ENCODE results near the gene TFCP2L1.

Gene TFCP2L1

DNA sequence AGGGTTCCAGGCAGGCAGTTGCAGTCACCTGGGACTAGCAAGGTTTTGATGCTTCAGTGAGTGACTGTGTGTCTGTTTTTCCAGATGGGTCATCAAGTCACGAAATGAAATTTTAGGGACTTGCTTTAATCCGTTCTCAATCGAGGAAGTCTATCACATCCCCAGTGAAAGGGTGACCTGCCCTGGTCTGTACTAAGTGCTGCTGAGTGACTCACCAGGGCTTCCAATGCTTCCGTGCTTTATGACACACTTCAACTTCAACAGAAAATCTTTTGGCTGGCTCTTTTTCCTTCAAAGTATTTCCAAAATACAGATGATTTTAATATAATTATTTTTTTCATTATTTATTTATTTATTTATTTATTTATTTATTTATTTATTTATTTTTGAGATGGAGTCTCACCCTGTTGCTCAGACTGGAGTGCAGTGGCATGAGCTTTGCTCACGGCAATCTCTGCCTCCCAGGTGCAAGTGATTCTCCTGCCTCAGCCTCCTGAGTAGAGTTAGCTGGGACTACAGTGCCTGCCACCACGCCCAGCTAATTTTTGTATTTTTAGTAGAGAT is 18.4 kb downstream of the TFCP2L1 start:
- no peak for DNase-seq (ENCODE audit: low read depth in 2 of 2)

DNA sequence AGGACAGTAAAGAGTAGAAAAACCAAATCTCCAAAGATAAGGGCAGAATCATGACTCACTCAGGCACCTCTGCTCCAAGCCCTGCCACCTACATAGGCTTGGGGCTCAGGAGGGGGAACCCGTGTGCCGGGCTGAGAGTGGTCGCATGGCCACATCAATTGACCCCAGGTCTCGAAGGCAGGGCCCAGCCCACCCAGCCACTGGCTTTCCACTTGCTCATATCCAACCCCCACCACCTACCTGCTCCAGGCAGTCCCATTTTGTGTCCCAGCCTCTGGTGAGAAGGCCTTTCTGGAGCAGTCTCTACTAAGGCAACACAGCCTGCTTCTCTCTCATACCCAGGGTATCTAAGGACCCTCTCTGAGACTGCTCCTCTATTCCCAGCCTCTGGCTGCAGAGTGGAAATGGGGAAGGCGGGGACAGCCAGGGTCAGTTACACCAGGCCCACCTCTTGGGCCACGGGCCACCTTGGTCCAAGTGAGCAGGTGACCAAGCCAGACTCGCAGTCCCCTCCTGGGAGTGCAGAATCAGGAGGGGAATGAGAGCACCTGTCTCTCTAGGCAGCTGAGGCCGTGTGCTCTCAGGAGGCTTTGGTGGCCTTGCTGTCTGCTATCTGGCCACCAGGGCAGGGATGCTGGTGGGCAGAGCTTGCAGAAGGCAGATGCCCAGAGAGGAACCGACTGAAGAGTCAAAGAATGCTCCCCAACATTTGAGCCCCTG is 20.8 kb downstream of the TFCP2L1 start:
- no peak for DNase-seq (ENCODE audit: low read depth in 2 of 2)

DNA sequence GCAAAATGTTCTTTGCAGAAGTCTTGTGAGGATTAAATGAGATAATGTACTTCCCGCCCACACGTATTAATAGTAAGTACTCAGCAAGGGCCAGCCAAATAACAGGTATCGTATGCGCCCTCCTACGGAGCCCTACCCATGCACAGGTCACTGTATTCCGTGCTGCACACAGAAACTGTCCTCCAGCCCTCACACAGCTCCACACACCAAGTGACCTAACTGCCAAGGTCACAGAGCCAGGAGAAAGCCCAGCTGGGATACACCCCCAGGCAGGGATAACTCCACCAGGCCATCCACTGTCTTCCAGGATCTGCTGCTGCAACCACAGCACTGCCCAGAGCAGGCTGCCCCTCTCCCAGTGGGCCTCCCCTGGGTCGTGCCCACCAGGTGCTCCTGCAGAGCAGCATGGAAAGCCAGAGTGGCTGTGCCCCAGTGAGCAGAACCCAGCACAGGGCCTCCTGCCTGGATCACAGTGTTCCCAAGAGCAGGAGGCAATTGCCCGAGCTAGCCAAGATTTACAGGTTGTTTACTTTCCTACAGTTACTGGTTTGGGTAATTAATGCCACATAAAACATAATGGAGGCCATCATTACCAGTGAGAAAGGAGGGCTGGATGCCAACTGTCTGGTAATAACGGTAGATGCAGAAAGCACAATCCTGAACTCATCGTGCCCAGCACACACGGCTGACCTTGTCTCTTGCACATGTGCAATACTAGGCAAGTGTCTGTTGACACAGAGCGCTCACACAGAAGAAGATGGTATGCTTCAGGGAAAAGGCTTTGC is 24.4 kb downstream of the TFCP2L1 start:
- no peak for DNase-seq (ENCODE audit: low read depth in 2 of 2)

DNA sequence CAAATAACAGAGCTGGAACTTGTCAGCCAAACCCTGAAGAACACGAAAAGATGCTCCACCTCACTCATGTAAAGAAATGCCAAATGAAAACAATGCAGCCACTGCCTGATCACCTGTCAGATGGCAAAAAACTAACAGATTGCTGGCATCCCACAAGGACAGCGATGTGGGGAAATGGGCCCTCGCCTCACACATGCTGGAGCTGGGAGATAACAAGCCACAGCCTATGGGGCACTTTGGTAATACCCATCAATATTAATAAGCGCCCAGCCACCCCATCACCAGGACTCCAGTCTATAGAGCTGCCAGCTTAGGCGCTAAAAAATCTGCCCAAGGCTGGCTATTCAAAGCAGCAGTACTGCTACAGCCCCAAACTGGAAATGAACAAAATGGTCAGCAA is 27.0 kb downstream of the TFCP2L1 start:
- DNase-seq (ENCODE audit: low read depth in 2 of 2) = no peak

DNA sequence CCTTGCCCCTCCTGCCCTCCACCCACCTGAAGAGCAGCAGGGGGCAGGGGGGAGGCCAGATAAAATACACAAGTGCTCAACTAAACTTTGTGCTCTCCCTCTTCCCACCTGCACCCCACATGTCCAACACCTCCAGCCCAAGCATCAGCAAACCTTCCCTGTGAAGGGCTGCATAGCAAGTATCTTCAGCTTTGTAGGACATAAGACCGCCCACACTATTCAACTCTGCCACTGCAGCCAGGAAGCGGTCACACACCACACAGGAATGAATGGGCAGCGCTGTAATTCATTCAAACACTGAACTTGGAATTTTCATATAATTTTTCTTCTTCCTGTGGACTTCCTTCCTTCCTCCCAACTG is 27.5 kb downstream of the TFCP2L1 start:
- no peak for DNase-seq (ENCODE audit: low read depth in 2 of 2)

DNA sequence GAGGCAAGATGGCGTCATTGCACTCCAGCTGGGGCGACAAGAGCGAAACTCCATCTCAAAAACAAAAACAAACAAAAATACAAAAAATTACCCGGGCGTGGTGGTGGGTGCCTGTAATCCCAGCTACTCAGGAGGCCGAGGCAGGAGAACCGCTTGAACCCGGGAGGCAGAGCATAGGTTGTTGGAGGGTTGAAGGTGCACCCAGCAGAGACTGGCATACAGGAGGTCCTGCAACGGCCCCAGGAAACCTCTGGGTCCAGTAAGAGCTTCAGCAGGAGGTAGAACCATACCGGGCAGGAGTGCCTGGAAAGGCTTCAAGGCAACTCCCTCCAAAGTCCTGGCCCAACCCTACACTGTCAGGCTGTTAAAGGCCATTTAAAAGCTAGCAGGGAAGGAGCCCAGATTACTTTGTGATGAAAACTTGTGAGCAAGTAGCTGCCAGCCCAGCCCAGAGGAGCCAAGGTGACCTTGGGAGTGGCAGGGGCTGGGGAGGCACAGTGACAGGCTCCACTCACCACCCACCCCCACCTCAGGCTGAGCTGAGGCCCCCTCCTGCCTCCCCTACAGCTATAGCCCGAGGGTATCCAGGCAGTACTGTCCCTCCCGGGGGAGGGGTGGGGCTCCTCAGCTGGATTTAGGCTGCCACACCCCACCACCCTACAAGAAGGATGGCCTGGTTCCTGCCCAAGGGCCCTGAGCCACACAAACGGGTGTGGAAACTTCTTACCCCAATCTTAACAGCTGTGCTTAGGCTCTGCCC is 28.1 kb downstream of the TFCP2L1 start:
- DNase-seq (ENCODE audit: low read depth in 2 of 2) = no peak

DNA sequence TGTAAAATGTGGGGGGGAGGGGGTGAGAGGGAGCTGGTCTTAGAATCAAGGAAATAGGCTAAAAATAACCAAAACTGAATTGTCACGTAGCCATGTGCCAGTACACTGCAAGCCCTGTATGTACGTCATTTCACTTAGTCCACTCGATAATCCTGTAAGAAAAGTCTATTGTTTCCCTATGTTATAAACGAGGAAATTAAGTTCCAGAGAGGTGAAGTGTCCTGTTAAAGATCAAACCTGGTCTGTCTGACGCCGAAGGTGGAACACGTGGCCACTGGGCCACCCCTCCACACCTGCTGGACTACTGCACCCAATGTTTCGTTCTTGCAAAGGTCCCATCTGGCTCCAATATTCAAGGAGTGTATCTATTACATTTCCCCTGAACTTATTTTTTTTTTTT is 29.6 kb downstream of the TFCP2L1 start:
- no peak for DNase-seq (ENCODE audit: low read depth in 2 of 2)

DNA sequence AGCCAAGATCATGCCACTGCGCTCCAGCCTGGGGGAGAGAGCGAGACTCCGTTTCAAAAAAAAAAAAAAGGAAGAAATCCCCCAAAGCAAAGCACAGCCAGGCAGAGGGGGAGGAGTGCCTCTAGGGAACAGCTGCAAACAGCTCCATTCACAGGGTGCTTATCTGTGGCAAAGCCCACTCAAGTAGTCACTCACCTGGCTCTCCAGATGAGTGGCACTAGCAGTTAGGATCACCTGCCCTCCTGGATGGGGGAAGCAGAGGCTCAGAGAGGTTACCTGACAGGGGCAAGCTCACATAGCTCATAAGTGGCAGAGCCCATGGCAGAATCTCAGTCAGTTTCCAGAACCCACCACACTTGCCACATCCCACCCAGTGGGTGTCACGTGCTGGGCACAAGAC is 30.3 kb downstream of the TFCP2L1 start:
- no peak for DNase-seq (ENCODE audit: low read depth in 2 of 2)

DNA sequence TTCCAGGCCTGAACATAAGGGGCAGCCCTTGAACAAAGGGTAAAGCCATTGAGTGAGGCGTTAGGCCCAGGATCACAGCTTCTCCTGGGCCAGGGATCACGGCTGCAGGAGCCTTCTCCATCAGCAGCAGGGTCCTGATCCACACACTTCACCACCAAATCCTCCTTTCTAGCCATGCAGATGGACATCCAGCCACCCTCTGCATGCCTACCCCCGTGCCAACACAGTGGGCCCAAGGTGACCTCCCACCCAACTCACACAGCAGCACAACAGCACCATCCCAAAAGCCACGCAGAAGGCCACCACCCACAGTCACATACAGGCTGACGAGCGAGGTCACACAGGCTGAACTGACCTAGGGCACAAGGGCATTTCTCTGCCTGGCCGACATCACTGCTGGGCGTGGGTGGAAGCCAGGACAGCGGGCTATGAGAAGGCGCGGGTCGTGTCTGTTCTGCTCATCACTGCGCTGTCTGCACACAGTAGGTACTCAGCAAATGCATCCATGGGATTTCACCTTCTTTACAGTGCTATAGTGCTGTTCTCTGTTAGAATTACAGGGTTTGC is 31.2 kb downstream of the TFCP2L1 start:
- no peak for DNase-seq (ENCODE audit: low read depth in 2 of 2)

DNA sequence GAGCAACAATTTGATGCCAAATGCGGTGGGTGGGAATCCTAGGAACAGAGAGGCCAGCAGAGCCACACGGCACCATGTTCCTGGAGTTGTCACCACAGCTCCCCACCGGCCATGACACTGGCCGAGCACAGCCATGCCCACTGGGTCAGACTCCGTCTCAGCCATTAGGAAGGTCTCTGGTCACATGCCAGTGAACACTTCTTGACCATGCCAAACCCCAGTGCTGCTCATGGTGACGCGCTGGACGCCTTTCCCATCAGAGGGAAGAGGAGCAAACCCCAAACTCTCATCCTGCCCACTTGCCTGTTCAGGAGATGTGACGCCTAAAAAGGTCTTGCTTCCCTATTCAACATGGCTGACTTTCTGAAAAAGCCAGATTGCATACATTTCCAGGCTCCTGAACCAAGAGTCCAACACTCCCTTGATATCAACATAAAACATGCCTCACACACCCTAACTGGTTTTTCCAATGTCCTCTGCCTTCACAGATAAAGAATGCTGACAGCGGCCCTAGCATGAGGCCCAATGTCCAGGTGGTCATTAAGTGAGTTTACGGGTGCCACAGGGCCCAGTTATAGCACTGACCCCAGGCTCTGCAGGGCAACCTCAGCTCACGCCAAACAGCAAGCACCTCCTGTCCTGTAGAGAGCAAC is 31.9 kb downstream of the TFCP2L1 start:
- DNase-seq (ENCODE audit: low read depth in 2 of 2) = no peak

DNA sequence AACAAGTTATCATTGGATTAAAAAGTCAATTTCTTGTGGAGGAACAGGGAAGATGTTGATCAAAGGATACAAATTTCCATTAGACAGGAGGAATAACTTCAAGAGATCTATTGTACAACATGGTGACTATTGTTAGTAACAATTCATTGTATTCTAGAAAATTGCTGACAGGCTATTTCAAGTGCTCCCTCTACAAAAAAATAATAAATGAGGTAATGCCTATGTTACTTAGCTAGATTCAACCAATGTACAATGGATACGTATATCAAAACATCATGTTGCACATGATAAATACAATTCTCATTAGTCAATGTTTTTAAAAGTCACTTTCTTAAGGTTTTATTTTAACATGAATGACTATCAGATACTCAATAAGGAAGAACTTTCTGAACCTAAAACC is 33.5 kb downstream of the TFCP2L1 start:
- no peak for DNase-seq (ENCODE audit: low read depth in 2 of 2)

DNA sequence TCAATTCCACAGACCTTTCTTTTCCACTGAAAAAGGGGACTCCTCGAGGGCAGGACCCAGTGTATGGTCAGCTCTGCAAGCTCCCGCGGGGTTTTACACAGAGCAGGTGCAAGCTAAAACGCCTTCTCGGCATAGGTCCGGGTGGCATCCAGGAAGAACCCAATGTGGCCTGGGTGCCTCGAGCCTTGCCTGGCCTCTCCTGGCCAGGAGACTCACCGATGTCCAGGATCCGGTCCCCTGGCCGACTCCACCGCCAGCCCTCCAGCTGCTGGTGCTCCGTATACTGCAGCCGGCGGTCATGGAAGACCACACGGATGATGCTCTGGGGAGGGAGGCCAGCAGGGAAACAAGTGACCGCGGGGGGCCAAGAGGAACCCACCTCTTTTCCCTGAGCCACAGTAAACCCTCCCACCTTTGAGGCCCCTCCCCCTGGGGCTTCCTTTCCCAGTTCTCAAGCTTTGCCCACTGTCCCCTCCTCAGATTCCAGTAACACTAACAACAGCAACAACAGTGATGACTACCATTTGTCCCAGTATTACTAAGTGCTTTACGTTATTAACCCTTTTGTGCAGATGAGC is 36.1 kb downstream of the TFCP2L1 start:
- DNase-seq (ENCODE audit: low read depth in 2 of 2) = no peak

DNA sequence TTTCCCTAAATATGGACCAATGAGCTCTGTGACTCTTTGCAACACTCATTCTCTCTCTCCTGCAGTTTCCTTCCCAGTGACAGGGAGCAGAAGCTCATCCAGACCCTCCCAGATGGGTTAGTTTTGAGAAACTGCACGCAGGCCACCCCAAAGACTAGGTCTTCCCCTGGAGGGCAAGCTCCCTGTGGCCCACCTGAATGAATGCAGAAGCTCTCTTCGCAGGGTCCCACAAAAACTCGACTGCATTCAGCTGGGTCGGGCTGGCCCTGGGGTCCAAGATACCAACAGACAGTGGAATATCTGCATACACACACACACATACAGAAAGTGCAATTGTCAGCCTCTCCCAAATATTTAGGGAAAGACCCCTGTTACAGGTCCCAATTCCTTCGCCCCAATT is 37.0 kb downstream of the TFCP2L1 start:
- no peak for DNase-seq (ENCODE audit: low read depth in 2 of 2)

DNA sequence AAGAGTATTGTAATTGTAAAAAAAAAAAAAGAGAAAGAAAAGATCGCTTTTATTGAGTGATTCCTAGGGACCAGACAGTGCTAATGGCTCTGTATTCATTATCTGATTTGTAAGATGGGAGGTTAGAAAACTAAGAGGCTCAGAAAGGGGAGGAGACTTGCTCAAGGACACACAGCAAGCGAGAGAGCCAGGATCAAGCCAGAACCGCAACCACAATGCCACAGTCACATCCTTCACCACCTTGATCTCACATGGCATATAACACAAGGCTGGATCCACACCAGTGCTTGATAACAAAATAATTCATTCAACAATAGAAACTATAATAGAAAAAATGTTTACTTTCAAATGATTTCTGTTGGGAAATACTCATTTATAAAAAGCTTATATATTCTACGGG is 37.5 kb downstream of the TFCP2L1 start:
- no peak for DNase-seq (ENCODE audit: low read depth in 2 of 2)

DNA sequence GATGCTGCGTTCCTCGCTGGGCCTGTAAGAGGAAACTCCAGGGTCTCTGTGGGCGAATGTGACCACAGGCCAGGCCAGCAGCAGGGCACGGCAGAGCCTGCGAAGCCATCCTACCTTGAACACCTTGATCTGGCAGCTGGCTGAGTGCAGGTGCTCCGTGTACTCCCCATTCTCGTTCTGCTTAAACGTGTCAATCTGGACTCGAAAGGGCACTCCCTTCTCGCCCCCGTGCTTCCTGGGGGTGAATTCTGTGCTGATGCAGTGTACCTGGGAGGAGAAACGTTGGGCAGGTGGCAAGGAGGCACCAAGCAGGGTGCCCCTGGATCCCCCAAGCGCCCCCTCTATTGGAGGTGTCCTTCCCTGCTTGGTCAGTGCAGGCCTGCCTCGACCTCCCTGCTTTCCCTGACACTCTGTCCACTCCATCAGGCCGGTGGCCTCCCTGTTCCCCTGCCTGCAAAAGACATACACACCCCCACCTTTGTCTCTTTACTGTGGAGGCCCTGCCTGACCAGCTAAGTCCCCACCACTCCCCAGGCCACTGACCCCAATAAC is 38.2 kb downstream of the TFCP2L1 start:
- no peak for DNase-seq (ENCODE audit: low read depth in 2 of 2)

DNA sequence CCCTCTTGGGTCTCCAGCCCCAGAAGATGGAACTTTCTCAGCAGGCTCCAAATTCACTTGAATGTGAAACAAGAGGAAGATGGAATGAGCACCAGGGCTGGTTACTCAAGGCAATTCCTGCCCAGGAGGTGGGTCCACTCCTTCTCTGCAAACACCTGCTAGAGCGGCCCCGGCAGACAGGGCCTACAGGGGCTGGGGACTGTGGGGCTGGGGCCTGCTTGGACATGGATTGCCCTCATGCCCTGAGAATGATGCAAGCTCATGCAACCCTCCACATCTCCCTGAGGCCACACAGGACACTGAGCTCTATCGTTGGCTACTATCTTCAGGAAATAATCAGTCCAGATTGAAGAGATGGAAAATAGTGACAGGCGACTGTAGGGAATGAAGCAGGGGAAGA is 39.1 kb downstream of the TFCP2L1 start:
- no peak for DNase-seq (ENCODE audit: low read depth in 2 of 2)

DNA sequence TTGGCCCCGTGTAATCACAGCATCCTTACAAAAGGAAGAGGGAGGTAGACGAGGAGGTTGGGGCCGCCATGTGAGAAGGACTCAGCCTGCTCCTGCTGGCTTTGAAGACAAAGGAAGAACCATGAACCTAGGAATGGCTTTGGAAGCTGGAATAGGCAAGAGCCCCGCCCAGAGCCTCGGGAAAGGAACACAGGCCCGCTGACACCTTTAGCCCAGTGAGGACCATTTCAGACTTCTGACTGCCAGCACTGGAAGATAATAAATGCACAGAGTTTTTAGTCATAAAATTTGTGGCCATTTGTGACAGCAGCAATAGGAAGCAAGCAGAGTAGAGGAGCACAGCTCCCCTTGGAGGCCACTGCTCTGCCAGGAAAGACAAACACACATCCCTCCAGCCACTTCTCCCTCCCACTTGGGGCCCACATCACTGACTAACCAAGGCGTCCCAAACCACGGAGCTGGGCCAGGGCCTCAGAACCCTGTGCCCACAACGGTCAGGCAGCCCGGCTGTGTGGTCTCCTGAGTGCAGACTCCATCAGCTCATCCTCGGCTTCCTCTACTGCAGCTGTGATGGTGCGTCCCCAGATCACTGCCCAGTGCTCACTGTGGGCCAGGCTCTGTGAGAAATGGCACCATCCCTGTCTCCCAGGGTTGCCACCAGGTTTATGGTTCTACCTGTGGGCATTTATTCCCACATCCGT is 39.7 kb downstream of the TFCP2L1 start:
- DNase-seq (ENCODE audit: low read depth in 2 of 2) = no peak

DNA sequence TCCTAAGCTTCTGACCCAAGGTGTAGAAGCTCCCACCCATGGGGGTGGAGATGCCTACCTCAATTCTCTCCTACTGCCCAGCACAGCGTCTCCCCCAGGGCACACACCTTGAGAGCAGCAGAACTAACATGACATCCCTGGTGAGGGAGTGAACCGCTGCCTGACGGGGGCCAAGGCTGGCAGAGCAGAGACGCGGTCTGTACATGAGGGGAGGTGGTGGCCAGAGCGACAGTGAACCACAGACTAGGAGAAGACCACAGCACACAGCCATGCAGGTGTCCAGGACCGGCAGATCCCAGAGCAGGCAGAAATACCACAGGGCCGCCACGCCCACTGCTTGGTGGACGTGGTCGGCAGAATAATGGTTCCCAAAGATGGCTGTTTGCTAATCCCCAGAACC is 40.4 kb downstream of the TFCP2L1 start:
- DNase-seq (ENCODE audit: low read depth in 2 of 2) = no peak

DNA sequence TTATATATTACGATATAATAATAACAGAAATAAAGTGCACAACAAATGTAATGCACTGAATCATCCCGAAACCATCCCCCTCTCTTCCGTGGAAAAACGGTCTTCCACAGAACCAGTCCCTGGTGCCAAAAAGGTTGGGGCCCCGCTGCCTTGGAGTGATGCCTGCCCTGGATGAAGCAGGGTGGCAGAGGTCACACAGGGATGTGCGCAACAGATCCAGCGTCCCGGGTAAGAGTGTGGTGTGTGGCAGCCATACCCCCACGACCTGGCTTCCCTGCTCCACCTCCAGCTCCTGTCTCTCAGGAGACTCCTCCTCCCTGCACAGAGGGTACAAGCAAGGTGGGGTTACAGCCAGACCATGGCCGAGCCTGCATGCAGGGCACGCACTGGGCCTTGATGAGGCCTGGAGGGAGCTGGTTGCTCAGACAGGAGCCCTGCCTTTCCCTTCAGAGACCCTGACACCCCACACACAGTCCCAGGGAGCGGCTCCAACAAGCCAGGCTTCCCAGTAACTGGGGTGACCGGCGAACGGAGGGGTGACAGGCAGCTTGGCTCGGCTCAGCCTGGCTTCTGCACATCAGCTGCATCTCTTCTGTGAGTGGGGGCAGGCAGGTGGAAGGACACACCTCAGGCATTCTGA is 41.1 kb downstream of the TFCP2L1 start:
- no peak for DNase-seq (ENCODE audit: low read depth in 2 of 2)

DNA sequence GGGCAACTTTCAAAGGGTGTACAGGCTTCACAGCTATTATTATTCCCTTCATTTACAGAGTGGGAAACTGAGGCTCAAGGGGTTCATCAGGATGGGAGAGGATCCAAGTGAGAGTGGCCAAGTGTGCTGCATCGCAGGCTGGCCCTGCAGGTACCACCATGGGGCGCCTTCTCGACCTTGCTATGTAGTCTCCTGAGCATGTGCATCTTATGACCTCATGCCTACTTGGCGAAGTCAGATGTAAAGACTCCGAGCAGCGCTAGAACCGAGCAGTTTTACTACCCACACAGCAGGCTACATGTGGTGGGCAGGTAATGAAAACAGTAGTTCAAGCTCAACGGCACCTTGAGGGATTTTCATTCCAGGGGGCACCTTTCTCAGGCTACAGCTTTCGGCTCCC is 42.0 kb downstream of the TFCP2L1 start:
- no peak for DNase-seq (ENCODE audit: low read depth in 2 of 2)

Data from stimulated activated CD8-positive, alpha-beta memory T cell treated with anti-CD3 and anti-CD28 coated beads, Interleukin-2, amount 100 ng/mL, for 1 hour (primary cell).